Fibroblast of skin of right biceps (primary cell): ENCODE measurements around the gene SLC9A6.
A peak's percentile ranks its signal among the peaks of the same experiment; 100 is the strongest.
"Not testable (repeated sequence)": the region's sequence is repeated elsewhere in the genome, so short reads cannot be mapped to it uniquely, and the experiment has no call there.

ENCODE experiments used
- DNase-seq: peaks from one replicate; pipeline ENCODE4 v3.0.0-alpha.2; 2013

Gene SLC9A6

GRCh38 chrX:136064661-136065043 is 79.4 kb downstream of the SLC9A6 start:
- DNase-seq: no peak

- DNase-seq: peak; percentile 74
Observed at GRCh38 chrX:136065044-136065671, 79.9 kb downstream of the SLC9A6 start.

- no peak for DNase-seq
Observed at GRCh38 chrX:136067097-136067496, 81.9 kb downstream of the SLC9A6 start.

- DNase-seq: no peak
Observed at GRCh38 chrX:136067966-136068365, 82.7 kb downstream of the SLC9A6 start.

- no peak for DNase-seq
Observed at GRCh38 chrX:136076942-136077341, 91.7 kb downstream of the SLC9A6 start.

- DNase-seq: no peak
Observed at GRCh38 chrX:136080766-136081165, 95.5 kb downstream of the SLC9A6 start.

- DNase-seq: peak; percentile 59
Observed at GRCh38 chrX:136086521-136086920, 101.3 kb downstream of the SLC9A6 start.

- not testable (repeated sequence) for DNase-seq
Observed at GRCh38 chrX:136091898-136092297, 106.7 kb downstream of the SLC9A6 start.

GRCh38 chrX:136094962-136095361 is 109.7 kb downstream of the SLC9A6 start:
- no peak for DNase-seq
